ENCODE measurements around the gene TMTC4.
A peak's percentile ranks its signal among the peaks of the same experiment; 100 is the strongest.
"Not testable (repeated sequence)": the region's sequence is repeated elsewhere in the genome, so short reads cannot be mapped to it uniquely, and the experiment has no call there.

Gene TMTC4

GRCh38 chr13:100627120-100627519 is 47.5 kb downstream of the TMTC4 start:
- no peak for DNase-seq (ENCODE audit: low read depth)

DNA sequence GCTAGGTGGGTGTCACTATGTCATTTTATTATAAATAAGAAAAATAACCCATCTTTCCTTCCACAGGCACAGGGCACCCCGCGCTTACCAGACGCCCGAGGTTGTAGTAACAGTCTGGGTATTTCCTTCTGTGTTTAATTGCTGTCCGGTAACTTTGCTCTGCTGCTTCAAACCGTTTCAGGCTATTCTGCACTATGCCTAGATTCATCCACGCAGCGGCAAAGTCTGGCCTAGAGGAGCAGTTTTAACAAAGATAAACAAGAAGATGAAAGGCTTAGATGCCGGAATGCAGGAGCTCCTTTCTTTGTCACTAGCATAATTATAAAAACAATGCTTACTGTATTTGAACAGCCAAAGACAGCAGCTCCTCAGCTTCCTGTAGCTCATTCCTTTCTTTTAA is 49.1 kb downstream of the TMTC4 start:
- DNase-seq (ENCODE audit: low read depth): no peak

DNA sequence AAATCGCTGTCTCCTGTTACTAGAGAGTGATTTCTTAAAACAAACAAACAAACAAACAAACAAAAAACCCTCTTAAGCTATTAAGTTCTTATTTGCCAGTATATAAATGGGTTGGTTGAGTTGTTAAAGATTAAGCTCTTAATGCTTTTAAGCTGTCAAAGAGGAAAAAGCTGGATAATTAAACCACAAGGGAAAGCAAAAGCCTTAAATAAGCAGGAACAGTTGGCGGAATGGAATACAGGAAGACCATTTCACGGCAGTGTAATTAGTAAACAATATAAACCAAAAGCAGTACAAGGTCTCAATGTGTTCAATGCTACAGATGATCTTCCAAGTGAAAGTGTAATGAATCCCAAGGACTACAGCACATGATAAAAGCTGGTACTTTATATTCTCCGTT is 53.8 kb downstream of the TMTC4 start:
- no peak for DNase-seq (ENCODE audit: low read depth)

DNA sequence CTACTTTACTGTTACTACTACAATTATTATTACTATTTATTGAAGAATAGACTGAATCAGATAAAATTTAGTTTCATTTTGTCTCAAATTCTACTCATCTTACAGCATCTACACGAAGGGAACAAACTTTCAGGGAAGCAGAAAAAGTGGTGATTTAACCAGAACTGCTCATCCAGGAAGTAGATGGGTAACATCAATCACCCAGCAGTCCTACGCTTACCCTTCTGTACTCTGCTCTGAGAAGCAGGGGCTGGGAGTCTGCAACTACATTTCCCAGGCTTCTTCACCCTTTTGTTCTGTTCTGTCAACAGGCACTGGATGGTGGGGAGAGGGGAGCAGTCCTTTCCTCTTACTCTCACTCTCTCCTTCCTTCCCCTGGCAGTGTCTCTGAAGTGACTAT is 54.7 kb downstream of the TMTC4 start:
- DNase-seq (ENCODE audit: low read depth): no peak

DNA sequence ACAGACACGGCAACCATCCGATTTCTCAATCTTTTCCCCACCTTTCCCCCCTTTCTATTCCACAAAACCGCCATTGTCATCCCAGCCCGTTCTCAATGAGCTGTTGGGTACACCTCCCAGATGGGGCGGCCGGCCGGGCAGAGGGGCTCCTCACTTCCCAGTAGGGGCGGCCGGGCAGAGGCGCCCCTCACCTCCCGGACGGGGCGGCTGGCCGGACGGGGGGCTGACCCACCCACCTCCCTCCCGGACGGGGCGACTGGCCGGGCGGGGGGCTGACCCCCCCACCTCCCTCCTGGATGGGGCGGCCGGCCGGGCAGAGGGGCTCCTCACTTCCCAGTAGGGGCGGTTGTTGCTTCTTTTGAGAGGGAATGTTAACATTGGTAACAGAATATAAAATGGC is 55.7 kb downstream of the TMTC4 start:
- DNase-seq (ENCODE audit: low read depth): not testable (repeated sequence)

GRCh38 chr13:100613031-100613430 is 61.6 kb downstream of the TMTC4 start:
- no peak for DNase-seq (ENCODE audit: low read depth)

DNA sequence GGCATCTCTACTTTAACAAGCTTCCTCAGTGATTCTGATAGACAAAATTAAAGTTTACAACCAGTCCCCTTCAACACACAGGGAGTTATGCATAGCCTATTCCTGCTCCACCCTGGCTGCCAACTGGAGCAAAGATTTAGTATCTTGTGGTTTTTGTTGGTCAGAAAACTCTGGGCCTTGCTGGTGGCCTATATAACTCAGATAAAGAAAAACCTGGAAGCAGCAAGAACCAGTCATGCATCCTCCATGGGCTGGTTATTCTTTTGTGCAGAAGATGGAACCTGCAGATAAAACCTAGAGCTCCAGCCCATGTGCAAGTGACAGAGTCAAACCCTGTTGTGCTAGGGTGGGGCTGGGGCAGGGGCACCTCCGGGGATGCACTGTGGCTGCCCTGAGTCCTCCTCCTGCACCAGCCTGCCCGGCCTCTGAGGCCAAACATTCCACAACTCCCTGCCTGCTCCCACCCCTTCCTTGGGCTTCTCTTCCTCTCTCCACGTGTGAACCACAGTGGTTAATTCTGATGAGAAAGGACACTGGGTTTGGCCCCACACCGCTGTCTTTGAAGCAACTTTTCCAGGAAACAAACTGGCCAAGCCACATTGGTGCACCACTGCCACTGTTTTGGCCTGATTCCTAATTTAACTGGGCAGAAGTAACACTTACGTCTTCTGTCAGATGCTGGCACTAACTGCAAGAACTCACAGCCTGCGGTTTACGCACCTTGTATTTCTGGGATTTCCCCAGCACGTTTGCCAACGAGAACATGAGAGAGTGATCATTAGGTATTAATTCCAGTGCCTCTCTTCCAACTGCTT is 62.7 kb downstream of the TMTC4 start:
- DNase-seq (ENCODE audit: low read depth): no peak

GRCh38 chr13:100610391-100611347 is 63.9 kb downstream of the TMTC4 start:
- DNase-seq (ENCODE audit: low read depth): no peak

DNA sequence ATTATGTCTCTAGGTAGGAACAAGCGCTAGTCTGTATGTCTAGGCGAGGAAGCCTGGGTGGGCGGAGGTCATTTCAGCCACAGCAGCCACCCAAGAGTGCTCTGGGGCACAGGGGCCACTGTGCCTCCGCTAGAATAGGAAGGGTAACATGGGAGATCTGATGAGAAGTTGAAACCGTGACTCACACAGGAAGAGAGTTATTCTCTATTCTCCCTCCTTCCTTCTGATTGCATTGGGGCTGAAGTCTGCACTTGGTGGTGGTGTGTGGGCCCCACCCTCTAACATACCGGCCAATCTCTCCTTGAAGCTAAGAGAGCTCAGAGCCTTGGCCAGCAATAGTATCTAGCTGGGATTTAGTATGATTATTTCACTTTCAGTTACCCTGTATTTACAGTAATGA is 65.7 kb downstream of the TMTC4 start:
- DNase-seq (ENCODE audit: low read depth): no peak

GRCh38 chr13:100608489-100608888 is 66.1 kb downstream of the TMTC4 start:
- no peak for DNase-seq (ENCODE audit: low read depth)

DNA sequence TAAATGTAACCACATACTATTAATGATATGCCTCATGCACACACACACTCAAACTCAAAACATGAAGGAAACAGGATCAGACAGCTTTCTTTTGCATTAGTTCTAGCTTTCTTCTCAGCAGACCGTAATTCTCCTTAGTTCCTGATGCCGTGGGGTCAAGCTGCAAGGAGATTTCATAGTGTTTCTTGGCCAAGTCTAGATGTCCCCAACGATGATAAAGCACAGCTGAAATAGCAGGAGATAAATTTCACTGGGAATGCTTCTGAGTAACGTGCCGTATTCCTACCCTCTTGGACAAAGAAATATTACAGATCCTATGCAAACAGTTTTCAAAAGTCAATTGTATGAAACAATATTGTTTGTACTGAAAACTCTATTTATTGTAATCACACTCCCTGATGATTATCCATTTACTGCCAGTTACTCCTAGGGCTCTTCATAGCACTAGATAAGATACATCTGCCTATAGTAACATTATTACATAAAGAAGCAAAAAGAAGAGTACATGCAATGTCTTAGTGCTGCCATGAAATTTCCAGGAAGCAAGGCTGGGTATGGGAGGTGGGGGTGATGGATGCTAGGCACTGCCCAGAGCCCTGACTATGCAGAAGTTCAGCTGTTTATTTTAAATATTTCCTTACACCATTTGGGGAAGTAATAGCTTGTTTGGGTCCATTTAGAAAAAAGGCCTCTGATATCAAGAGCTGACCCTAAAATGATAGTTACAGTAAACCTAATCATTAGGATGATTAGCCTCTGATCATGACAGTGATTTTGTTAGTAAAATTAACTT is 69.5 kb downstream of the TMTC4 start:
- no peak for DNase-seq (ENCODE audit: low read depth)

DNA sequence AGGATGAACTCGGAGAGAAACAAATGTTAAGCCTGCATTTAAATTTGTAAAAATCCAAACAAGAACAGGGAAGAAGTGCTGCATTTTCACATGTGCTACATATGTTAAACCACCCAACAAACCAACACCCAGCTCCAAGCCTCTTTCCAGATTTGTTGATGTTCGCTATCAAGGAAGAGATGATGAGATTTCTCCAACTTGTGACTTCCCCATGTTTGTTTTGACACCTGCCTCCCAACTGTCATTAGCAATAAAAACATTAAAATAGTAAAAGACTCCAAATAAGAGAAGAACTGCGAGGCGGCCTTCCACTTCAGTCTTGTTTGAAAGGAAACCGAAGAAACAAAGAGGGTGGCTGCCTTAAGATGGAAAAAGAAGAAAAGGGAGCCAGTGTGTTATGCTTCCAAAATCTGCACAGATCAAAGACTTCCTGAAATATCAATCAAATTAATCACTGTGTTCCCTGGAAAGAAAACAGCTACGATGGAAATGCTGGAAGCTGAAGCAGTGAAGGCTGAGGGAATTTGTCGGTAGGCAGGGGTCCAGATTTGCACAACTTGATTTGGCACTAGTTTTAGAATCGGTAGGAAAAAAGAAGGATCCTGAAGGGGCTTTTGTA is 72.0 kb downstream of the TMTC4 start:
- no peak for DNase-seq (ENCODE audit: low read depth)

DNA sequence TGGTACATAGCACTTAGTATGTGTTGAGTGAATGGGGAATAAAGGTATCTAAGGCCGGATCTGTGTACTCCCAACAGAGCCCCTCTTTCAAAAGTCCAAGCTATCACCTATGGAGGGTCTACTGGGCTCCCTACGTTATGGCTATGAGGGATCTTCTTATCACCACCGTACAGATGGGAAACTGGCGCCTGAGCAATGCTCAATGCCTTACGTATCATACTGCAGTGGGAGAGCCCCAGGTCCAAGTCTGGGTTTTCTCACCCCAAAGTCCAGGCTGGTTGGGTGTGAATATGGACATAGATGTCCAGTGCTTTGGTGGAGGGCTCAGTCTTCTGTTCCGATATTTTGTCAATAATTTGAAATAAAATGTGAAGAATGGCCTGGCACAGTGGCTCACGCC is 72.9 kb downstream of the TMTC4 start:
- no peak for DNase-seq (ENCODE audit: low read depth)

DNA sequence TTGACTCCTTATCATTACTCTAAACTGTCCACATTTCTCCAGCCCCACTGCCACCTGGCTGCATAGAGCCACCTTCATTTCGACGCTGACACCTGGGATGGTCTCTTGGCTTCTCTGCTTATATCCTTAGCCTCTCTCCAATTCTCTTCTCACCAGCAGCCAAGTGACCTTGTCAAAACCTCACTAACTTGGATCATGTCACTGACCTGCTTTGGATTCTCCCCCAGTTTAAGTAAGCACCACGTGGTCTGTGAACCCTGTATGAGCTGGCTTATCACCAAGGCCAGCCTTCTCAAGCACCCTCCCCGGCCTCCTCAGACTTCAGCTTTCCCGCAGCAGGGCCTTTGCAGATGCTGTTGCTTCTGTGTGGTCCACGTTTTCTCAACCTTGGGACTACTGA is 73.7 kb downstream of the TMTC4 start:
- no peak for DNase-seq (ENCODE audit: low read depth)

- no peak for DNase-seq (ENCODE audit: low read depth)
Observed at GRCh38 chr13:100600461-100600860, 74.1 kb downstream of the TMTC4 start.

DNA sequence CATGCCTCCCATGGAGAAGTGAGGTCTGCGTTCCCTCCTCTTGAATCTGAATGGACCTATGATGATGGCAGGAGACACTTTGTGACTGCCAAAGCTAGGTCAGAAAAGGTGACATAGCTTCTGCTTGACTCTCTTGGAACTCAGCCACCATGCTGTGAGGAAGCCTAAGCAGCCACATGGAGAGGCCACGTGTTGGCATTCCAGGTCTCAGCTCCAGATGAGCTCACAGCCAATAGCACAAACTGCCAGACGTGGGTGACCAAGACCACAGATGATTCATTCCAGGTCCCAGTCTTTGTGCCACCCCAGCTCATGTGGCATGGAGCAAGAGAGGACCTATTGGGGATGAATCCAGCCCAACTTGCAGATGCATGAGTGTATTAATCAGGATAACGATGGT is 77.3 kb downstream of the TMTC4 start:
- DNase-seq (ENCODE audit: low read depth): no peak

- no peak for DNase-seq (ENCODE audit: low read depth)
Observed at GRCh38 chr13:100596516-100596915, 78.1 kb downstream of the TMTC4 start.

- no peak for DNase-seq (ENCODE audit: low read depth)
Observed at GRCh38 chr13:100594731-100595130, 79.9 kb downstream of the TMTC4 start.

GRCh38 chr13:100594255-100594654 is 80.3 kb downstream of the TMTC4 start:
- DNase-seq (ENCODE audit: low read depth): no peak

GRCh38 chr13:100589178-100589725 is 85.3 kb downstream of the TMTC4 start:
- no peak for DNase-seq (ENCODE audit: low read depth)

DNA sequence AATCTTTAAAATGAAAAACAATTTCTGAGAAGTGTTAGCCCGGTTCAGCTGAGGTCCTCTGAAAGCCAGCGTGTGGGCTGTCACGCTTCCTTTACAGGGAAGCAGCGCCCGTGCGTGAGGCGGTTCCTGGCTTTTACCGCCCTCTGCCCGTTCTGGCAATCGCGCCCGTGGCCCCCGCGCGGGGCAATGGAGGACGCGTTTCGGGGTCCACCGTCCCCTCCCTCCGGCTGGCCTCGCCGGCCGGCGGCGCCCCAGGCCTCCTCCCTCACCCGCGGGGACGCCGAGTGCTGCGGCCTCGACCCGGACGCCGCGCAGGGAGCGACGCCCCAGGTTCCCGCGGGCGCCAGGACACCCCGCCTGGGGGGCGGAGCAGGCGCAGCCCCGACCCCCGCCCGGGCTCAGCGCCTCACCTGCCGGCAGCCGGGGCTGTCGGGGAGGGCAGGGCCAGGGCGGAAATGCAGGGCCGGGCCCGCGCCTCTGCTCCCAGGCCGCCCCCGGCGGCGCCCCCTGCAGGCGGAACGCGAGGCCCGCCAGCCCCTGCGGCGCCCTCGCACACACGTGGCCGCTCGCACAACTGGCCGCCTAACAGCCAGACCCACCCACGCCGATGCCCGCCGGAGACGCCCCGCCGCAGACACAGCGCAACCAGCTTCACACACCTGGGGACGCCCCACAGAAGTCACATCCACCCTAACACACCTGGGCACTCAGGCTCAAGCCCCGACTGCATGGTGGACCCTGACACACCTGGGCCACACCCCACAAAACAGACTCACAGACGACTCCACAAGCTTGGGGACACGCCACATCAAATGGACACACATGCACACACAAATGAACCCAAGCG is 86.0 kb downstream of the TMTC4 start, which contains the start of gene GGACT:
TSS of gene GGACT (minus strand) at position 459 of the 847 bp plus-strand sequence. CDS start 56,198 bp downstream, outside the sequence.
- peak; percentile 71 for DNase-seq (ENCODE audit: low read depth)

All from stimulated activated CD8-positive, alpha-beta memory T cell treated with anti-CD3 and anti-CD28 coated beads, Interleukin-15, amount 100 ng/mL, for 1 hour (primary cell).